ES-I3 (cell line): ENCODE data around the gene KDM2B.

Source experiments
- H3K36me3 ChIP-seq: 2 replicates; pipeline ENCODE4 v1.6.1; 2013; ENCODE audit warnings: mild to moderate bottlenecking, low read length, control low read depth, moderate library complexity; ENCODE audit not compliant: insufficient read depth
- H3K4me1 ChIP-seq: 2 replicates; pipeline ENCODE4 v1.6.1; 2013; ENCODE audit warnings: mild to moderate bottlenecking, control low read depth, low read length; ENCODE audit not compliant: insufficient read depth
- H3K9ac ChIP-seq: 2 replicates; pipeline ENCODE4 v1.6.1; 2013; ENCODE audit warnings: low read depth, mild to moderate bottlenecking, low read length, moderate library complexity
- H3K9me3 ChIP-seq: 2 replicates; pipeline ENCODE4 v1.6.1; 2013; ENCODE audit warnings: mild to moderate bottlenecking, low read length, moderate library complexity; ENCODE audit not compliant: control insufficient read depth, insufficient read depth

Gene KDM2B

GRCh38 chr12:121448771-121449315, 132.0 kb downstream of the KDM2B start:
- peaks cover 8% of the 10 kb centered on the region; the same call in 1 of the 2 replicates for H3K36me3 ChIP-seq
- H3K9me3 ChIP-seq: no peaks in the 10 kb centered on the region
- no peak overlapping the region for H3K9ac ChIP-seq
- no peaks in the 10 kb centered on the region for H3K4me1 ChIP-seq

- H3K9me3 ChIP-seq: no peaks in the 10 kb centered on the region
- peaks cover 3% of the 10 kb centered on the region; the same call in 1 of the 2 replicates for H3K36me3 ChIP-seq
- no peak overlapping the region for H3K9ac ChIP-seq
- H3K4me1 ChIP-seq: no peaks in the 10 kb centered on the region
Observed at GRCh38 chr12:121446750-121447149, 134.1 kb downstream of the KDM2B start.

- H3K9ac ChIP-seq: no peak overlapping the region
- no peaks in the 10 kb centered on the region for H3K9me3 ChIP-seq
- no peaks in the 10 kb centered on the region for H3K4me1 ChIP-seq
- H3K36me3 ChIP-seq: peaks cover 20% of the 10 kb centered on the region
Observed at GRCh38 chr12:121444842-121445202, 136.0 kb downstream of the KDM2B start.

GRCh38 chr12:121443911-121444841, 136.6 kb downstream of the KDM2B start:
- Histone ChIP-seq H3K9ac (no peak overlapping the region), H3K9me3 (no peaks in the 10 kb centered on the region), H3K4me1 (no peaks in the 10 kb centered on the region), H3K36me3 (peaks cover 26% of the 10 kb centered on the region)

GRCh38 chr12:121443193-121443870, 137.5 kb downstream of the KDM2B start:
- Histone ChIP-seq H3K4me1 (no peaks in the 10 kb centered on the region), H3K9ac (no peak overlapping the region), H3K36me3 (peaks cover 34% of the 10 kb centered on the region), H3K9me3 (no peaks in the 10 kb centered on the region)

- Histone ChIP-seq H3K36me3 (peaks cover 42% of the 10 kb centered on the region), H3K9ac (no peak overlapping the region)
Observed at GRCh38 chr12:121442028-121442948, 138.5 kb downstream of the KDM2B start.

GRCh38 chr12:121441555-121441954, 139.3 kb downstream of the KDM2B start:
- Histone ChIP-seq H3K4me1 (no peaks in the 10 kb centered on the region), H3K9ac (no peak overlapping the region), H3K9me3 (no peaks in the 10 kb centered on the region), H3K36me3 (peaks cover 41% of the 10 kb centered on the region)

More at GRCh38 chr12:121442028-121442948, 138.5 kb downstream of the KDM2B start:
- no peaks in the 10 kb centered on the region for H3K9me3 ChIP-seq
- no peaks in the 10 kb centered on the region for H3K4me1 ChIP-seq

GRCh38 chr12:121440768-121441167, 140.1 kb downstream of the KDM2B start:
- Histone ChIP-seq H3K4me1 (no peaks in the 10 kb centered on the region), H3K36me3 (peaks cover 42% of the 10 kb centered on the region), H3K9me3 (no peaks in the 10 kb centered on the region), H3K9ac (no peak overlapping the region)

- no peaks in the 10 kb centered on the region for H3K4me1 ChIP-seq
- no peak overlapping the region for H3K9ac ChIP-seq
- H3K36me3 ChIP-seq: peaks cover 47% of the 10 kb centered on the region
- H3K9me3 ChIP-seq: no peaks in the 10 kb centered on the region
Observed at GRCh38 chr12:121439715-121440114, 141.1 kb downstream of the KDM2B start.

GRCh38 chr12:121438905-121439304, 141.9 kb downstream of the KDM2B start:
- H3K9me3 ChIP-seq: no peaks in the 10 kb centered on the region
- no peaks in the 10 kb centered on the region for H3K4me1 ChIP-seq
- peaks cover 47% of the 10 kb centered on the region for H3K36me3 ChIP-seq
- H3K9ac ChIP-seq: no peak overlapping the region

GRCh38 chr12:121436706-121437105, 144.1 kb downstream of the KDM2B start:
- H3K36me3 ChIP-seq: peaks cover 47% of the 10 kb centered on the region
- no peaks in the 10 kb centered on the region for H3K9me3 ChIP-seq
- H3K9ac ChIP-seq: no peak overlapping the region
- no peaks in the 10 kb centered on the region for H3K4me1 ChIP-seq

GRCh38 chr12:121432740-121433480, 147.9 kb downstream of the KDM2B start:
- H3K36me3 ChIP-seq: peaks cover 39% of the 10 kb centered on the region
- H3K9me3 ChIP-seq: no peaks in the 10 kb centered on the region
- no peak overlapping the region for H3K9ac ChIP-seq
- no peaks in the 10 kb centered on the region for H3K4me1 ChIP-seq

GRCh38 chr12:121430833-121431415, 149.9 kb downstream of the KDM2B start:
- Histone ChIP-seq H3K9ac (no peak overlapping the region), H3K4me1 (no peaks in the 10 kb centered on the region), H3K9me3 (no peaks in the 10 kb centered on the region), H3K36me3 (peaks cover 41% of the 10 kb centered on the region)
